HCT116 (cell line): ENCODE measurements around the gene CACNA2D3.

Experiments used
- CBX3 ChIP-seq: IDR thresholded peaks from 2 replicates; pipeline ENCODE4 v1.6.1; 2012; ENCODE audit warnings: low read depth
- EZH2phosphoT487 ChIP-seq: fragments of 200-600 bp; IDR thresholded peaks from 2 replicates; pipeline ENCODE4 v1.6.1; 2018; ENCODE audit warnings: antibody characterized with exemption, borderline replicate concordance
- TF ChIP-seq, protein P1 (sequence below), 3 experiments: fragments of 200-600 bp in 1 of 3; sonication (generic) in 1 of 3; IDR thresholded peaks in 2 of 3; conservative IDR thresholded peaks in 1 of 3; 2 replicates each; pipeline ENCODE4 v1.5.1; 2012 to 2017; ENCODE audit warnings: low read depth in 2 of 3, low read length in 2 of 3, antibody characterized with exemption in 1 of 3, borderline replicate concordance in 1 of 3, control low read depth in 1 of 3, mild to moderate bottlenecking in 1 of 3, mixed read lengths in 1 of 3, mixed run types in 1 of 3, moderate library complexity in 1 of 3; ENCODE audit not compliant: insufficient read depth in 1 of 3

GRCh38 chr3:54122324-54123002, at the start of gene CACNA2D3:
- TF ChIP-seq EZH2phosphoT487 (no peak), CBX3 (no peak)
- TF ChIP-seq, protein P1, sequence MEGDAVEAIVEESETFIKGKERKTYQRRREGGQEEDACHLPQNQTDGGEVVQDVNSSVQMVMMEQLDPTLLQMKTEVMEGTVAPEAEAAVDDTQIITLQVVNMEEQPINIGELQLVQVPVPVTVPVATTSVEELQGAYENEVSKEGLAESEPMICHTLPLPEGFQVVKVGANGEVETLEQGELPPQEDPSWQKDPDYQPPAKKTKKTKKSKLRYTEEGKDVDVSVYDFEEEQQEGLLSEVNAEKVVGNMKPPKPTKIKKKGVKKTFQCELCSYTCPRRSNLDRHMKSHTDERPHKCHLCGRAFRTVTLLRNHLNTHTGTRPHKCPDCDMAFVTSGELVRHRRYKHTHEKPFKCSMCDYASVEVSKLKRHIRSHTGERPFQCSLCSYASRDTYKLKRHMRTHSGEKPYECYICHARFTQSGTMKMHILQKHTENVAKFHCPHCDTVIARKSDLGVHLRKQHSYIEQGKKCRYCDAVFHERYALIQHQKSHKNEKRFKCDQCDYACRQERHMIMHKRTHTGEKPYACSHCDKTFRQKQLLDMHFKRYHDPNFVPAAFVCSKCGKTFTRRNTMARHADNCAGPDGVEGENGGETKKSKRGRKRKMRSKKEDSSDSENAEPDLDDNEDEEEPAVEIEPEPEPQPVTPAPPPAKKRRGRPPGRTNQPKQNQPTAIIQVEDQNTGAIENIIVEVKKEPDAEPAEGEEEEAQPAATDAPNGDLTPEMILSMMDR (IDR thresholded peaks at IDR 0.05 in 2 of 3, conservative IDR thresholded peaks at IDR 0.05 in 1 of 3; ENCODE audit: borderline replicate concordance in 1 of 3, insufficient read depth in 1 of 3, low read depth in 2 of 3, low read length in 2 of 3): no peak
